GM19351 (cell line): ENCODE data around the gene TBKBP1.

Experiments
- ATAC-seq: cut with Tn5 transposase; IDR thresholded peaks from one replicate; pipeline ENCODE4 v1.9.1; 2021; ENCODE audit warnings: mild to moderate bottlenecking, moderate library complexity; ENCODE audit not compliant: unreplicated experiment

TBKBP1 gene, protein sequence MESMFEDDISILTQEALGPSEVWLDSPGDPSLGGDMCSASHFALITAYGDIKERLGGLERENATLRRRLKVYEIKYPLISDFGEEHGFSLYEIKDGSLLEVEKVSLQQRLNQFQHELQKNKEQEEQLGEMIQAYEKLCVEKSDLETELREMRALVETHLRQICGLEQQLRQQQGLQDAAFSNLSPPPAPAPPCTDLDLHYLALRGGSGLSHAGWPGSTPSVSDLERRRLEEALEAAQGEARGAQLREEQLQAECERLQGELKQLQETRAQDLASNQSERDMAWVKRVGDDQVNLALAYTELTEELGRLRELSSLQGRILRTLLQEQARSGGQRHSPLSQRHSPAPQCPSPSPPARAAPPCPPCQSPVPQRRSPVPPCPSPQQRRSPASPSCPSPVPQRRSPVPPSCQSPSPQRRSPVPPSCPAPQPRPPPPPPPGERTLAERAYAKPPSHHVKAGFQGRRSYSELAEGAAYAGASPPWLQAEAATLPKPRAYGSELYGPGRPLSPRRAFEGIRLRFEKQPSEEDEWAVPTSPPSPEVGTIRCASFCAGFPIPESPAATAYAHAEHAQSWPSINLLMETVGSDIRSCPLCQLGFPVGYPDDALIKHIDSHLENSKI

DNA sequence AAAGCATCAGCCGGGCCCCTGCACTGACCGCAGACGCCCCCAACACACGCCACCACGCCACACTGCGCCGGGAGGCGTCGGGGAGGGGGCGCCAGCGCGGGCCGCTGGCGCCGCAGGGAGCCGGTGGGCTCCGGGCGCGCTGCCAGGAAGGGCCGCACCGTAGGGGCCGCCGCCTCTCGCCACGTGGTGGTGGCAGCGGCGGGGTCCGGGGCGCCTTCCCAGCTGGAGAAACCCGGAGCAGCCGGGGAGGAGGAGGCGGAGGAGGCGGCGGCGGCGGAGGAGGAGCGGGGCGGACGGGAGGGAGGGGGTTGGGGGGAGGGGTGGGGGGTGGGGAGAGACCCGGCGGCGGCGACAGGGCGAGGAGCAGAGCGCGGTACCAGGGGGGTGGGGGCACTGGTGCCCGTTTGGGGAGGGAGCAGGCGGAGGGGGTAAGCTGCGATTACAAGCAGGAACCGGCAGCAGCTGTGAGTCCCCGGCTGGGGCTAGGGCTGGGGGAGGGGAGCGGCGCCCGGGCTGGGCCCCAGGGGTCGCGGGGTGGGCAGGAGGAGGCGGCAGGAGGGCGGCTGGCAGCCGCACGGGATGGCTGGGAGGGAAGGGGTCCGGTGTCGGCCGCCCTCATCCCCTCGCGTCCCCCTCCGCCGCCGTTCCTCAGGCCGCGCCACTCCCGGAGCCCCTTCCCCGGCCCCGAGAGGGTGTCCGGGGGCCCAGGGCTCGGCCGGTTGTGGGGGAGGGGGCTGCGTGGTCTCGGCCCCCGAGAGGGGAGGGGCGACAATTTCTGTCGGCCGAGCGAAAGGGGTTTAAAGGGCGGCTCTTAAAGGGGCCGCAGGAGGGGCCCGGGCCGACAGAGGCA lies at the start of gene TBKBP1:
Gene TBKBP1, plus strand, starts transcription at position 431 of the 850 bp plus-strand sequence. CDS start 1,952 bp downstream, outside the sequence.
- no peak for ATAC-seq

DNA sequence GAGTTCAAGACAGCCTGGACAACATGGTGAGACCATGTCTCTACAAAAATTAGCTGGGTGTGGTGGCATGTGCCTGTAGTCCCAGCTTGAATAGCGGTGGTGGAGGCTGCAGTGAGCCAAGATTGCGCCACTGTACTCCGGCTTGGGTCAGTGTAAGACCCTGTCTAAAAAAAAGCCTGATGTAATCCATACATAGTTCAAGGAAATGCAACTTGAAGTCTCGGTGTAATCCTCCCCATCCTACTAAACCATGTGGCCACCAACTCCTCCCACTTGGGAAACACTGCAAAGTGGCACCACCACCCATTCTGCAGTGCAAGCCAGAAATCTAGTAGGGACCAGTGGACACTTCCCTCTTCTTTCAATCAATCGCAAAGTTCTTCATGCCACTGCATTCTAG lies 49.6 kb upstream of the TBKBP1 start:
- ATAC-seq, result no peak

DNA sequence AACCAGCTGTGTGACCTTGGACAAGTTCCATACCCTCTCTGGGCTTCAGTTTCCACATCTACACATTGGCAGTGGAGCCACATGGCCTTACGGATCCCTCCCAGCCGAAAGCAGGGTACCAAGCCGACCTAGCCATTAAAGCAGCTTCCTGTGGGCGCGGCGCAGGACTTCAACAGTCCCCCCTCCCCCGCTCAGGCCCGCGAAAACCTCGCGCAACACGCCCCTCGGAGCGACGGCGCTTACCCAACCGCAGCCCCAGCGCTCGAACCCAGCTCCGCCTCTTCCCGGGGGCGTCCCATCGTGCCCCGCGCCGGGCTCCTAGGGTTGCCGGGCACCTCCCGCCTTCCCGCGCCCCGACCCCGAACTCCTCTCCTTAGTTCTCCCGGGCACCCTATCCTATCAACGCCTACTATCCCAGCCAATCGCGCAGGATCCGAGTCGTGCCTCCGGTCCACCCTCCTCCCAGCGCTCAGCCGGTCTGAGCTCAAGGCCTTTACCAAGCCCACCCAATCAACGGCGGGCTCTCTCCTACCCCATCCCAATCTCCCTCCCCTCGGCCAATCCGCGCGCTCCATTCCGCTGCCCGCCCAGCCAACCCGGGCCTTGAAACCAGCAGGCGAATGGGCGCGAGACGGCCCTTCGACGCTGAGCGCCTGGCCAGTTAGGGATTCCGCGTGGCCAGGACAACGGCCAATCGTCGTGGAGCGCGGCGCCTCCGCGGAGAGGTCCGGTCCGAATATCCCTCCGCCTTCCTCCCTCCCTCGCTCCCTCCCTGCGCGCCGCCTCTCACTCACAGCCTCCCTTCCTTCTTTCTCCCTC lies 44.6 kb upstream of the TBKBP1 start, which contains the start of gene KPNB1:
Gene KPNB1, plus strand, starts transcription at position 767 of the 819 bp plus-strand sequence. CDS start 326 bp downstream, outside the sequence.
- peak; percentile 72 for ATAC-seq

DNA sequence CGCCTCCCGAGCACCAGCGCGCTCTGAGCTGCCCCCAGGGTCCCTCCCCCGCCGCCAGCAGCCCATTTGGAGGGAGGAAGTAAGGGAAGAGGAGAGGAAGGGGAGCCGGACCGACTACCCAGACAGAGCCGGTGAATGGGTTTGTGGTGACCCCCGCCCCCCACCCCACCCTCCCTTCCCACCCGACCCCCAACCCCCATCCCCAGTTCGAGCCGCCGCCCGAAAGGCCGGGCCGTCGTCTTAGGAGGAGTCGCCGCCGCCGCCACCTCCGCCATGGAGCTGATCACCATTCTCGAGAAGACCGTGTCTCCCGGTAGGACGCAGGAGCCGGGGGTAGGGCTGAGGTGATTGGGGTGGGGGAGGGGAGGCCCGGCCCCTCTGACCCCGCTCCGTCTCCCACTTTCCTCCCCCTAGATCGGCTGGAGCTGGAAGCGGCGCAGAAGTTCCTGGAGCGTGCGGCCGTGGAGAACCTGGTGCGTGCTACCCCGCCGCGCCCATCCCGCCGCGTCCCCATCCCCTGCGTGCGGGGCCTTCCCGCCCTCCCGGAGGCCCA lies 43.9 kb upstream of the TBKBP1 start:
- no peak for ATAC-seq

DNA sequence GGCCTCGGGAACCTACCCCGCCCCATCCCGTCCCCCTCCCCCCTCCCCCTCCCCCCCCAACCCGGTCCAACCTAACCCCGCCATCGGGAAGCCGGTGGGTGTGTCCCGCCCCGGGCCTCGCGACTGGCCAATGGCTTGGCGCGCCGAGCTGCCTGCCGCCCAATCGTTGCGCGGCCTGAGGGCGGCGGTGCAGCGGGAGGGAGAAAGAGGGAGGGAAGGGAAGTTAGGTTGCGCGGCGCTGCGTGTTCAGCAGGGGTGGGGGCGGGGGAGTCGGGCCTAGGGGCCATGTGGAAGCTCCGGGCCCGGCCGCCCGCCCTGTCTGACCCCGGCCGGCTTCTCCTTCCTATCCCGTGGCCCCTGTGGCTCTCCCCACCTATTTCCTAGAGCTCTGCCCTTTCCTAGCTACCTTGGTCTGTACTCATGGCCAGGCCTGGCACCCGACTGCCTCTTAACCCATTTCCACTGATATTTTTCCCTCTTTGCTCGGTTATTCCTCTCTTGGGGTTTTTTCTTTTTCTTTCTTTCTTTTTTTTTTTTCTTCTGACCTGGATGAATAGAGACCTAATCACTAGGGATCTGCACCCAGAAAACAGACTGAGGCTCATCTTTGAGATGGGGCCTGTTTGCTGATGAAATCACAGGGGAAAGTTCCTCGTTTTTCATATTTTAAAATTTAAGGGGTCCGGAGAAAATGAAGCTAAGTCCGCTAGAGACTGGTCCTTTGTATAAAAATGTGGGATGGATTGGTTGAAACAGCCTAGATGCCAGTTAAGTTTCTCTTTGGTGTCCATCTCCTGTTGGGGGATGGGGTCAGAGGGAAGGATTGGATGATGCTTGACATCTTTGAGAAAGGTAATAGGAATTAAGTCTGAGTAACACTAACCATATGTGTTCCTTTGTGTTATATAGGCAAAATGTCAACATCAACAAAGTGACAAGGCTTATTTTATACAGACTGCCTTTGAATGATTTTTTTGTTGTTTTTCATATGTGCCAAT lies 43.1 kb upstream of the TBKBP1 start:
- ATAC-seq, result peak; percentile 53

DNA sequence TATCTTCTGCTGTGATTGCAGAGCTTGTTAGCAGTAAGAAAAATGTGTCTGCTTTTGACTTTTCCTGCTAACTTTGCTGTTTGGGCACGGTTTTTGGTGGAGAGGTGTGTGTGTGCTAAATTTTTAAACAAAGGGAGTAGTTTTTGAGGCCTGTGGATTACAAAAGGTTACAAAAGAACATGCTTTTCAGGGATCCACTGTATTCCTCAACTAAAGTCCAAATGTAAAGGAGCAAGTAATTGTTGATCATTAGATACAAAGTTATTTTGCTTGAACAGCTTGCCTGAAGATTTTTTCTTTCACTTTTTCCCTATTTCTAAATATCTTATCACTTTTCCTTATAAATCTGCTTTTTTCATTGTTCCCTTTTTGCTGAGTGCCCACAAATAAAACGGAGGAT lies 42.3 kb upstream of the TBKBP1 start:
- no peak for ATAC-seq

DNA sequence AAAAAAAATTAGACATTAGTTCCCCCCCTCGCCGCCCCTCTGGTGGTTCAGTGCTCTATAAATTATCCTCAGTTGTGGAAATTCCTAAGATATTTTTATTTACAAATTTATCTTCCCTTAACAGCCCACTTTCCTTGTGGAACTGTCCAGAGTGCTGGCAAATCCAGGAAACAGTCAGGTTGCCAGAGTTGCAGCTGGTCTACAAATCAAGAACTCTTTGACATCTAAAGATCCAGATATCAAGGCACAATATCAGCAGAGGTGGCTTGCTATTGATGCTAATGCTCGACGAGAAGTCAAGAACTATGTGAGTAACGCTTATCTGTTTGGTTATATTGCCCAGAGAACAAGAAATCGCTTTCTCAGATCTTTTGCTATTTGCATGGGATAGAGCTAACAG lies 41.4 kb upstream of the TBKBP1 start:
- no peak for ATAC-seq

DNA sequence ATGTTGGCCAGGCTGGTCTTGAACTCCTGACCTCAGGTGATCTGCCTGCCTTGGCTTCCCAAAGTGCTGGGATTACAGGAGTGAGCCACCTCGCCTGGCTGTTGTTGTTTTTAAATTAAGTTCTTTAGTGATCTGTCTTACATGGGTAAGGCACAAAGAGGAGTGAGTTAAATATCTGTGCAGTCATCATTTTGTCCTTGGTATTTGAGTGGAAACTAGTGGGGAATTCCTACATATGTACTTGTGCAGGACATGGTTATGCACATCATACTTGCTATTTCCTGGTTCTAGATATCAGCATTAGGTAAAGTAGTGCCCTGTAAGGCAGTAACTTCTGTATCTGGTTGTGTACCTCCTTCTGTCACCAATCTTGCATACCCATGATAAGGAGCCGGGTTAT lies 40.5 kb upstream of the TBKBP1 start:
- no peak for ATAC-seq

DNA sequence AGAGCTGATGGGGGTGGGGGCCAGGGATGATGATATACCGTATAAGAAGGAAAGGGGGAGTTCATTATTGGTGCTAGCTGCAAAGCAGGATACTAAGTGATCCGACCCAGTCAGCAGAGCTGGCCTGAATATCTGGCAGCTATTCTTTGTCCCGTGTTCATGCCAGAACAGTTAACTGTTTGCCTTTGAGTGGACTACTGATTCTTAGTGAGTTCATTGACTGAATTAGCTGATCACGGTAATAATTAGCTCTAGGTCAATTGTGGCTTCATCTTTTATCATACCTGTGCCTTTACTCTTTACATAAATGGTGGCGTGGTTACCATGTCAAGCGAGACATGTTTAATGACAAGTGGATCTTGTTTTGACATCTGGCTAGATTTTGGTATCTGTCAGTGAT lies 39.0 kb upstream of the TBKBP1 start:
- ATAC-seq, result no peak

DNA sequence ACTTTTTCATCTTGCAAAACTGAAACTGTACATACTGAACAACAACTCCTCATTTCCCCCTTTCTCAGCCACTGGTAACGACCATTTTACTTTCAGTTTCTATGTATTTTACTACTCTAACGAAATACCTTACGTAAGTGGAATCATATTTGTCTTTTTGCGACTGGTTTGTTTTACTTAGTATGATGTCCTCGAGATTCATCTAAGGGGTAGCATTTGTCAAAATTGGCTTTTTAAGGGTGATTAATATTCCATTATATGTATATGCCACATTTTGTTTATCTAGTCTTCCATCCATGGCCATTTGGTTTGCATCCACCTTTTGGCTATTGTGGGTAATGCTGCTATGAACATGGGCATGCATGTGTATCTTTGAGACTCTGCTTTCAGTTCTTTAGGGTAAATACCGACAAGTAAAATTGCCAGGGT lies 33.9 kb upstream of the TBKBP1 start:
- no peak for ATAC-seq

DNA sequence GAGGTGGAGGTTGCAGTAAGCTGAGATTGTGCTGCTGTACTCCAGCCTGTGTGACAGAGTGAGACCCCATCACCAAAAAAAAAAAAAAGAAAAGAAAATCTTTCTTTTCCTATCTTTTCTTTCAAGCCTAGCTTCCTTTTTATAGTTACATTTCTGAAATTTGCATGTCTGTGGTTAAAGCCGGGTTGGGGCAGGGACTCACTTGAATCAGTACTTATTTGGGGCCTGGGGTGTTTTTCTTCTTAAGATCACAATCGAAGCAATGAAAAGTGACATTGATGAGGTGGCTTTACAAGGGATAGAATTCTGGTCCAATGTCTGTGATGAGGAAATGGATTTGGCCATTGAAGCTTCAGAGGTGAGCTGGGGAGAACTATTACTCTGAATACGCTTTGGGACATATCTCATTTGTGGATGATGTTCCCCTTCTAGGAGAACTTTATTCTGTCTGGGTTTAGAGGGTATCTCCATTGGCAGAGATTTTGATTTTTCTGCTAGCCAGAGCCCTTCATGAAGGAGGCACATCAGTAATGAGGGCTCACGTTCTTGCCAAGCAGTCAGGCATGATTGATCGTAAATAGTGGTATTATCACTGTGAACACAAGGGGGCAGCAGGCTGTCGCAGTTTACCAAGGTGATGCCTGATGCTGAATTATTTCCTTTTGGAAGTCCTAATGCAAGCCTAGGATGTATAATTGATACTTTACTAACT lies 29.9 kb upstream of the TBKBP1 start:
- ATAC-seq, result no peak

DNA sequence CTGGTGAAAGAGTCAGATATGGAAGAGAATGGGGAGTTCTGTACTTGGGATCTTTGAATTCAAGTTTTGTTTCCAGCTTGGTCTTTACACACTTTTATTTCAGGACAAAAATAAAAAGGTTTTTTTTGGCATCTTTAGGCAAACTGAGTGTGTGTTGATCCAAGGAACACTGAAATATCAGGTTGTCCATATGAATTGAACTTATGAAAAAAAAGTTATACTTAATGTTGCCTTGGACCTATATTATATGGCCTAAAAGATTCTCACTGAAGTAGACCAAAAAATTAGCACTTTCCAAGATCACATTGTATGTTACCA lies 29.4 kb upstream of the TBKBP1 start:
- no peak for ATAC-seq

DNA sequence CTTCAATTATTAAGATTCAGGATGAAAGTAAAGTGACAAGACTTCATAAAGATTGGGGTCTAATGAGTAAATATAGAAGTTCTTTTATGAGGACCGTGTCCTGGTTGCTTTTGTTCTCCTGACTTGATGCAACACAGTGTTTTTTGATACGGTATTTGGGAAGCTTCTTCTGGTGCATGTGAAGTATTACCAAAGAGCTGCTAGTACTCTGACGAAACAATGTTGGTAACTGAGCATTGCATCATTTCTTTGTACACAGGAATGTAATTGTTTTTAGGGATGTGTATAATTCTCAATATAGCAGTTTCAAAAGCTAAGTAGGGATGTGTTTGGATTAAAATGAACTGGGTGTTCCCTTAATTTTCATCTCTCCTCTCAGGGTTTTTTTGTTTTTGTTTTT lies 28.3 kb upstream of the TBKBP1 start:
- ATAC-seq, result no peak

DNA sequence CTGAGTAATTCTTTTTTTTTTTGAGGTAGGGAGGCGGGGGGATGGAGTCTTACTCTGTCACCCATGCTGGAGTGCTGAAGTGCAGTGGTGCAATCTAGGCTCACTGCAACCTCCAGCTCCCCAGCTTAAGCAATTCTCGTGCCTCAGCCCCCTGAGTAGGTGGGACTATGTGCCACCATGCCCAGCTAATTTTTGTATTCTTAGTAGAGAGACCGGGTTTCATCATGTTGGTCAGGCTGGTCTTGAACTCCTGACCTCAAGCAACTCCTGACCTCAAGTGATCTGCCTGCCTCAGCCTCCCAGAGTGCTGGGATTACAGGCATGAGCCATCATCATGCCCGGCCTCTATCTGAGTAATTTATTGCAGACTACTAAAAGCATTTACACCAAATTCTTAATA lies 24.9 kb upstream of the TBKBP1 start:
- no peak for ATAC-seq

DNA sequence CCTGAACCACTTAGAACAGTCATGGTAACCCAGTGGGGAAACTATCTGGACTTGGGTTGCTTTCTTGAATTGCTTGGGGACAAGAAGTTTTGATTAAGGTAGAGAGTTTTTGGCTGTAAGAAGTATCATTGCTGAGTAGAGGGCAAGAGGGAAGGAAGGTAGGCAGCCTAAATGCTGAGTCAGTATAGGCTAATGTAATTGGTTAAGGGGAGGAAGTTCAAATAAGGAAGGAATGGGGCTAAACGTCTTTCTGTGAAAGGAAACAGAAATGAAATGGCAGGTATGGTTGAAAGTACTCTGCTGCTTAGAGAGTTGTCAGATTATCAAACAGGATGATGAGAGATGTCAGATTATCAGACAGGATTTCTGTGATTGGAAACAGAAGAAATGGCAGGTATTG lies 23.9 kb upstream of the TBKBP1 start:
- no peak for ATAC-seq

DNA sequence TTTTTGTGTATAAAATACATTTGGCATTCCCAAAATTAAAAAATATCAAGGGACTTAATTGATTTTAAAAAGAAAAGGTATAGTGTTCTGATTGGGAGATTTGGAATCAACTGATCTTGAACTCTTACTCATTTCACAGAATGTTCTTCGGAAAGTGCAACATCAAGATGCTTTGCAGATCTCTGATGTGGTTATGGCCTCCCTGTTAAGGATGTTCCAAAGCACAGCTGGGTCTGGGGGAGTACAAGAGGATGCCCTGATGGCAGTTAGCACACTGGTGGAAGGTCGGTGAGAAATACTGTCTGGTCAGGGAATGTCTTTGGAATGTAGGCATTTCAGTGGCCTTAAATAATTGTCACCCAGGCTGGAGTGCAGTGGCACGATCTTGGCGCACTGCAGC lies 19.5 kb upstream of the TBKBP1 start:
- no peak for ATAC-seq

DNA sequence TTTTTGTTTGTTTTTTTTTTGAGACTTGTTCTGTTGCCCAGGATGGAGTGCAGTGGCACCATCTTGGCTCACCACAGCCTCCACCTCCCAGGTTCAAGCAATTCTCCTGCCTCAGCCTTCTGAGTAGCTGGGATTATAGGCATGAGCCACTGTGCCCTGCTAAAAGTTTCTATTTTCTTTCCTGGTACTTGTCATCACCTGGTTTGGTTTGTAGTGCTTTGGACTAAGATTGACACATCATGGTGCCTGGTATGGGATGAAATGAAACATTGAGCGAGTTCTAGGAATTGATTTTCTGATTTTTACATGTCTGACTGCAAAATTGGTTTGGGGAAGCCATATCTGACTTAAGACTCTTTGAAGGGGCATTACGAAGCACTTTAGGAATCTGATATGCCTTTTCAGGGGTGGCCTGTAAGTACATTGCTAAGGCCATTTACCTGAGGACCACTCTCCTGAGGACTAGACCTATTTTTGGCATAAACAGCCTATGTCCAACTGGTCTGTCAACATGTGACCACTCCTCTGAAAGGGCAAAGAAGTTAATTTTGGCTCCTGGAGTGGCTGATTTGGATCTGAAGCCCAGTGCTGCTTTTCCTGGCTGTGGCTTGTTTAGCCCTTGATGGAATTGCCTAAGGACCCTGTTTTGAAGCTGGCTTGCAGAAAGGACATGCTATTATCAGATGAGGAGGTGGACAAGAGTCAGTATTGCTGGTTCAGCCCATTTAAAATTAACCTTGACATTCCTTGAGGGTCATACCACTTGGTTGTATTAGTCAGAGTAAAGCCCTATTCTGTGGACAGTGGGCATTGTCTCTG lies 18.4 kb upstream of the TBKBP1 start:
- no peak for ATAC-seq

DNA sequence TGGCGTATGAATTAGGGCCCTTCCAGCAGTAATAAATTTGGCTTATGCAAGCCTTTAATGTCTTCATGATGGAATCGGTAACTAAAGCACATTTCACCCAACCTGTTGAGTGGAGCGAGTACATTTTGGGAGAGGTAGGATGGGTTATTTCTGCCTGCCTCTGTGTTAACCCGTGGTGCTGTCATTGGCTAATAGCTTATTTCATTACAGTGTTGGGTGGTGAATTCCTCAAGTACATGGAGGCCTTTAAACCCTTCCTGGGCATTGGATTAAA lies 17.8 kb upstream of the TBKBP1 start:
- no peak for ATAC-seq
